ENCODE results near the gene QKI.

DNA sequence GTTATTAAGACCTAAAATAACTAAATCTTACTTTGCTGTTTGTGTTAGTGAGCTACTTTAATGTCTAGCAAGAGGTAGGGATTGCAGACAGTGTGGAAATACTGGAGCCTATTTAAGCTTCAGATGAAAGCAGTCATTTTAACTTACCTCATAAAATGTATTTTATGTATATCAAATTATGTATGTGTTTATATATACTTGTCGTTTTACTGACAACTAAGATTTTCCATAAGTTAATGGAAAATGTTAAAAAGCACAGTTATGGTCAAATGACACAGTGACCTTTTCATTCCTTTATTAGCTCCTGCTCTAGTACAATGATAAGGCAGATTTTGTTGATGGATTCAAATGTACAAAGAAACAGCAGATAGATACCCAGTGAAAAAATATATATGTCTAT lies 34.6 kb downstream of the QKI start:
- TF ChIP-seq POLR2A (IDR thresholded peaks at IDR 0.05; ENCODE audit: low read depth, low read length) = no peak
- no peak for TF ChIP-seq TAF1 (IDR thresholded peaks at IDR 0.05; ENCODE audit: low read depth, low read length)
- no peak for TF ChIP-seq POLR2AphosphoS5 (IDR thresholded peaks at IDR 0.05; ENCODE audit: low read depth, low read length)
- TF ChIP-seq PAX5 (IDR thresholded peaks at IDR 0.05; ENCODE audit: insufficient read depth, low read length, severe bottlenecking) = no peak
- TF ChIP-seq POU2F2 (IDR thresholded peaks at IDR 0.05; ENCODE audit: low read depth, low read length) = no peak

Data from GM12891 (cell line).